SK-N-SH (cell line): Measurements from ENCODE around the gene COL23A1. TPM values are rescaled to one million over a fixed set of nuclear protein-coding genes. Genes with fewer than 3 reads are reported as not detected.

Experiments
- CTCF ChIA-PET: fragments of 300-600, 350-600 bp; formaldehyde crosslinking; extraction: SDS; loops from one replicate; lab custom pipeline; 2021; lab: Yijun Ruan, JAX
- POLR2A ChIA-PET: fragments of 350-600 bp; sonication (Branson Sonifier 250); formaldehyde crosslinking; extraction: SDS; loops from one replicate; lab custom pipeline; 2020; ENCODE audit warnings: antibody characterized with exemption, inconsistent platforms; lab: Yijun Ruan, JAX
- DNase-seq: peaks from one replicate; pipeline ENCODE4 v3.0.0; 2012
- H2AFZ ChIP-seq: fragments of 200-600 bp; sonication (generic); 2 replicates; pipeline ENCODE4 v1.8.1; 2016; ENCODE audit warnings: antibody characterized with exemption, mild to moderate bottlenecking, low read depth
- H3F3A ChIP-seq: fragments of 200-600 bp; sonication (generic); replicated peaks from 2 replicates; pipeline ENCODE3; 2016; ENCODE audit warnings: antibody characterized with exemption, mild to moderate bottlenecking; ENCODE audit not compliant: insufficient read depth
- H3K27ac ChIP-seq, 2 experiments: fragments of 200-500 bp in 1 of 2; fragments of 200-600 bp in 1 of 2; sonication (Bioruptor generic) in 1 of 2; sonication (generic), shearing (Covaris generic) in 1 of 2; 2 replicates each; pipeline versions ENCODE4 v1.5.1 to v1.6.1; 2014 to 2016; ENCODE audit warnings: low read depth in 2 of 2, inconsistent platforms in 1 of 2, low read length in 1 of 2, mild to moderate bottlenecking in 1 of 2, mixed read lengths in 1 of 2
- H3K27me3 ChIP-seq: fragments of 200-600 bp; sonication (generic), shearing (Covaris generic); 2 replicates; pipeline ENCODE4 v1.6.1; 2016; ENCODE audit warnings: mixed run types; ENCODE audit not compliant: insufficient read depth
- H3K36me3 ChIP-seq, 2 experiments: fragments of 200-500 bp in 1 of 2; fragments of 200-600 bp in 1 of 2; sonication (Bioruptor generic) in 1 of 2; sonication (generic) in 1 of 2; replicated peaks in 1 of 2; 2 replicates each; pipeline versions ENCODE3 to v1.5.1; 2014 to 2016; ENCODE audit warnings: low read length in 1 of 2, mild to moderate bottlenecking in 1 of 2; ENCODE audit not compliant: insufficient read depth in 2 of 2, control insufficient read depth in 1 of 2
- H3K4me1 ChIP-seq, 2 experiments: fragments of 200-500 bp in 1 of 2; fragments of 200-600 bp in 1 of 2; sonication (Bioruptor generic) in 1 of 2; sonication (generic), shearing (Covaris generic) in 1 of 2; 2 replicates each; pipeline versions ENCODE4 v1.5.1 to v1.6.1; 2014 to 2016; ENCODE audit warnings: low read depth in 1 of 2, low read length in 1 of 2, mixed run types in 1 of 2; ENCODE audit not compliant: insufficient read depth in 2 of 2, control insufficient read depth in 1 of 2
- H3K4me2 ChIP-seq: fragments of 200-600 bp; sonication (generic), shearing (Covaris generic); 2 replicates; pipeline ENCODE4 v1.6.1; 2017; ENCODE audit warnings: mixed run types
- H3K4me3 ChIP-seq, 2 experiments: fragments of 200-500 bp in 1 of 2; fragments of 200-600 bp in 1 of 2; sonication (Bioruptor generic) in 1 of 2; sonication (generic), shearing (Covaris generic) in 1 of 2; 2 replicates each; pipeline versions ENCODE4 v1.5.1 to v1.8.1; 2014 to 2016; ENCODE audit warnings: low read depth in 2 of 2, inconsistent platforms in 1 of 2, low read length in 1 of 2, mild to moderate bottlenecking in 1 of 2, mixed read lengths in 1 of 2, moderate library complexity in 1 of 2
- H3K79me2 ChIP-seq: fragments of 200-600 bp; sonication (generic); 2 replicates; pipeline ENCODE4 v1.8.1; 2017; ENCODE audit warnings: mild to moderate bottlenecking; ENCODE audit not compliant: insufficient read depth
- H3K9ac ChIP-seq: fragments of 200-600 bp; sonication (generic); 2 replicates; pipeline ENCODE4 v1.6.1; 2017; ENCODE audit warnings: mixed run types
- H3K9me2 ChIP-seq: fragments of 200-600 bp; sonication (generic); 2 replicates; pipeline ENCODE4 v1.6.1; 2017; ENCODE audit warnings: mixed run types
- H3K9me3 ChIP-seq: fragments of 200-600 bp; sonication (generic); 2 replicates; pipeline ENCODE4 v1.6.1; 2017; ENCODE audit warnings: mixed run types, mild to moderate bottlenecking, moderate library complexity
- H4K20me1 ChIP-seq: fragments of 200-600 bp; sonication (generic); 2 replicates; pipeline ENCODE4 v1.6.1; 2017; ENCODE audit warnings: mild to moderate bottlenecking, mixed run types; ENCODE audit not compliant: insufficient read depth
- CHD2 ChIP-seq: fragments of 150-350 bp; IDR thresholded peaks from 2 replicates; pipeline ENCODE4 v1.6.1; 2018; ENCODE audit warnings: low read length; ENCODE audit not compliant: partially characterized antibody
- ELF1 ChIP-seq: IDR thresholded peaks from 2 replicates; pipeline ENCODE4 v1.4.0; 2012
- EP300 ChIP-seq, 2 experiments: IDR thresholded peaks; 2 replicates each; pipeline versions ENCODE4 v1.4.0 to v1.6.1; 2012; ENCODE audit warnings: borderline replicate concordance in 1 of 2, low read depth in 1 of 2, low read length in 1 of 2
- EZH2phosphoT487 ChIP-seq: fragments of 200-600 bp; sonication (generic); IDR thresholded peaks from 2 replicates; pipeline ENCODE4 v1.6.1; 2017; ENCODE audit warnings: low read depth, mixed run types, mild to moderate bottlenecking, antibody characterized with exemption, moderate library complexity, borderline replicate concordance
- FOSL2 ChIP-seq: IDR thresholded peaks from 2 replicates; pipeline ENCODE4 v1.4.0; 2012; ENCODE audit warnings: low read depth, mild to moderate bottlenecking, moderate library complexity, borderline replicate concordance
- FOXJ3 ChIP-seq: sonication (generic); formaldehyde crosslinking; IDR thresholded peaks from 2 replicates; pipeline ENCODE4 v1.5.1; 2020; ENCODE audit warnings: mild to moderate bottlenecking, missing genetic modification reagents
- FOXM1 ChIP-seq: IDR thresholded peaks from 2 replicates; pipeline ENCODE4 v1.4.0; 2012; ENCODE audit warnings: low read depth, mild to moderate bottlenecking
- NFIC ChIP-seq: IDR thresholded peaks from 2 replicates; pipeline ENCODE4 v1.4.0; 2012; ENCODE audit warnings: borderline replicate concordance
- POLR2AphosphoS5 ChIP-seq: IDR thresholded peaks from 2 replicates; pipeline ENCODE4 v1.6.1; 2012; ENCODE audit warnings: low read depth, low read length
- RAD21 ChIP-seq: IDR thresholded peaks from 2 replicates; pipeline ENCODE4 v1.6.1; 2012; ENCODE audit warnings: mild to moderate bottlenecking, low read length
- RCOR1 ChIP-seq: fragments of 150-350 bp; IDR thresholded peaks from 2 replicates; pipeline ENCODE4 v1.6.1; 2017; ENCODE audit warnings: antibody characterized with exemption, low read length
- RFX5 ChIP-seq: IDR thresholded peaks from 2 replicates; pipeline ENCODE4 v1.6.1; 2012; ENCODE audit warnings: mild to moderate bottlenecking, improper control_type of control experiment, low read length
- RXRA ChIP-seq: IDR thresholded peaks from 2 replicates; pipeline ENCODE4 v1.4.0; 2012; ENCODE audit warnings: low read depth, mild to moderate bottlenecking, borderline replicate concordance
- SIN3A ChIP-seq: IDR thresholded peaks from 2 replicates; pipeline ENCODE4 v1.6.1; 2012; ENCODE audit warnings: low read depth, mild to moderate bottlenecking, low read length, moderate library complexity, borderline replicate concordance
- SMC3 ChIP-seq: IDR thresholded peaks from 2 replicates; pipeline ENCODE4 v1.6.1; 2012; ENCODE audit warnings: low read depth, low read length, improper control_type of control experiment
- TCF12 ChIP-seq: IDR thresholded peaks from 2 replicates; pipeline ENCODE4 v1.4.0; 2012
- TEAD4 ChIP-seq: IDR thresholded peaks from 2 replicates; pipeline ENCODE4 v1.4.0; 2012; ENCODE audit warnings: mild to moderate bottlenecking, borderline replicate concordance; ENCODE audit not compliant: insufficient read depth
- YY1 ChIP-seq: IDR thresholded peaks from 2 replicates; pipeline ENCODE4 v1.4.0; 2012; ENCODE audit warnings: low read depth, mild to moderate bottlenecking
- WGBS: methylation state at CpG from one replicate; pipeline ENCODE4 v1.1.6; 2017; ENCODE audit warnings: low lambda C conversion rate; 5-methylcytosine and 5-hydroxymethylcytosine counted together
- polyA plus RNA-seq, 3 experiments: library from polyadenylated mRNA; depleted of rRNA; stranded (reverse); fragments of >200 nt; gene quantifications; 2 replicates each; pipeline ENCODE4 v1.2.3, GENCODE V29; 2012
- TF ChIP-seq, protein P1 (sequence below): fragments of 200-600 bp; sonication (generic); IDR thresholded peaks from 2 replicates; pipeline ENCODE4 v1.6.1; 2017; ENCODE audit warnings: antibody characterized with exemption, mild to moderate bottlenecking, moderate library complexity
- TF ChIP-seq, protein P2 (sequence below): fragments of 150-350 bp; IDR thresholded peaks from 2 replicates; pipeline ENCODE4 v1.6.1; 2016; ENCODE audit warnings: mild to moderate bottlenecking, low read depth, low read length
- TF ChIP-seq, protein P3 (sequence below): IDR thresholded peaks from 2 replicates; pipeline ENCODE4 v1.4.0; 2012; ENCODE audit warnings: low read depth

COL23A1 gene
- polyA plus RNA-seq, 1 of the 3 experiments (the other 2 are of a cell fraction), result 0.10 TPM

DNA sequence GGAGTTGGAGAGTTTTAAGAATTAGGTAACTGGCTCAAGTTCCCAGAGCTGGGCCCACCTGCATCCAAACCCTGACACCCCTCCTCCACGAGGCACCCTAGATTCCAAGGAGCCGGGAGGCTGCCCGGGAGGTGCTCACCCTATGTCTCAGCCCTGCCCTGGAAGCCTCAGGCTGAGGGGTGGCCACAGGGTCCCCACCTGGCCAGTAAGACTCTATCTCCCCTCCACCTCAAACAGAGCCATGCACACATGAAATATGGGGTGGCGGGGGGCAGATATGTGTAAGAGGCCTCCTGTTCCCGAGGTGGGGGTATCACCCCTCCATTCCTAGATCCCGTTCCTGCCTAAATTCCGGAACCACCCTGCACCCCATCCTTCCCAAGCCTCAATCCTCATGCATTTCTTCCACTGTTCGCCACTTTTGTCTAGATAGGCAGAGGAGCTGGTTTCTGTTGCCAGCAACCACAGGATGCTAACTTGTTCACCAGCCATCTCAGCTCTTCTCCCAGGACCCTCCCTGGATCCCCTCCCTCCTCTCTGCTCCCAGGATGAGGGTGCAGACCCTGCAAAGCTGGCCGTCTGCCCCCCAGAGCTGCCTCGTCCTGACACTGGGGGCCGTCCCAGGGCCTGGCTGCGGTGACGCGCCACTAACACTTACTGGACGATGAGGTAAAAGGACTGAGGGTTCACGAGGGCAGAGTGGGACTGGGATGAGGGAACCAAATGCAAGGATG is 44.1 kb downstream of the COL23A1 start:
- POLR2A ChIA-PET, result no interaction called here

DNA sequence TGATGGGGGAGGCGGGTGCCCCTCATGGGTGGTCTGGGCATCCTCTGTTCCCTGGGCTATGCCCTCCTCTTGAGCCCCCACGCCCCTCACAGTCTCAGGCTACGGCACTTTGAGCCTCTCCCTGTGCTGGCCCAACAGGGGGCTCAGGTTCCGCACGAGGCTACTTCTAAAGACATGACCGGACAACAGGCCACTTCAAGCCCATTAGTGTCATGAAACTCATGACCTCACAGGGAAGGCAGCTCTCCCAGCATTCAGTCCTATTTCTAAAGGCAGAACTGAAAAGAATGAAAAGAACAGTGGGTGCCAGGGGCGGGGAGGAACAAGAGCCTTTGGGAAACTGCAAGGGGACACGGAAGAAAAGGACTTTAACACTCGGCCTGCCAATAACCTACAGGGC is 45.0 kb downstream of the COL23A1 start:
- 43% methylated on average over 9 of the region's 9 CpGs for WGBS
- POLR2A ChIA-PET, result no interaction called here

More for the DNA sequence above, 44.1 kb downstream of the COL23A1 start:
- H3F3A ChIP-seq, result no peaks in the 10 kb centered on the region
- H3K36me3 ChIP-seq, result no peaks in the 10 kb centered on the region
- H3K4me1 ChIP-seq, result peaks cover 0 to 31% of the 10 kb centered on the region in 2 experiments; a peak in 2 of 4 replicates
- CTCF ChIA-PET, result interaction anchor here (0.6 to 2.0 kb wide), 3 partner anchors 85 to 311 kb away, joined by 3 to 13 read pairs (median 5); no protein-coding TSS in a partner anchor
- no peaks in the 10 kb centered on the region for H3K79me2 ChIP-seq
- H3K9me2 ChIP-seq, result no peaks in the 10 kb centered on the region
- H3K27me3 ChIP-seq, result no peaks in the 10 kb centered on the region
- H3K27ac ChIP-seq, result no peak overlapping the region
- WGBS, result 57% methylated on average over 13 of the region's 16 CpGs
- no peaks in the 10 kb centered on the region for H4K20me1 ChIP-seq
- TF ChIP-seq, protein P1, sequence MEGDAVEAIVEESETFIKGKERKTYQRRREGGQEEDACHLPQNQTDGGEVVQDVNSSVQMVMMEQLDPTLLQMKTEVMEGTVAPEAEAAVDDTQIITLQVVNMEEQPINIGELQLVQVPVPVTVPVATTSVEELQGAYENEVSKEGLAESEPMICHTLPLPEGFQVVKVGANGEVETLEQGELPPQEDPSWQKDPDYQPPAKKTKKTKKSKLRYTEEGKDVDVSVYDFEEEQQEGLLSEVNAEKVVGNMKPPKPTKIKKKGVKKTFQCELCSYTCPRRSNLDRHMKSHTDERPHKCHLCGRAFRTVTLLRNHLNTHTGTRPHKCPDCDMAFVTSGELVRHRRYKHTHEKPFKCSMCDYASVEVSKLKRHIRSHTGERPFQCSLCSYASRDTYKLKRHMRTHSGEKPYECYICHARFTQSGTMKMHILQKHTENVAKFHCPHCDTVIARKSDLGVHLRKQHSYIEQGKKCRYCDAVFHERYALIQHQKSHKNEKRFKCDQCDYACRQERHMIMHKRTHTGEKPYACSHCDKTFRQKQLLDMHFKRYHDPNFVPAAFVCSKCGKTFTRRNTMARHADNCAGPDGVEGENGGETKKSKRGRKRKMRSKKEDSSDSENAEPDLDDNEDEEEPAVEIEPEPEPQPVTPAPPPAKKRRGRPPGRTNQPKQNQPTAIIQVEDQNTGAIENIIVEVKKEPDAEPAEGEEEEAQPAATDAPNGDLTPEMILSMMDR, result no peak
- TF ChIP-seq SIN3A (no peak), CHD2 (no peak), FOXJ3 (CRISPR knock-in tag) (no peak), TEAD4 (no peak), NFIC (no peak), EP300 (IDR thresholded peaks at IDR 0.05; ENCODE audit: borderline replicate concordance in 1 of 2, low read depth in 1 of 2, low read length in 1 of 2) (no peak), RAD21 (no peak), YY1 (no peak), FOXM1 (no peak), FOSL2 (no peak), TCF12 (no peak), POLR2AphosphoS5 (no peak), ELF1 (no peak), RCOR1 (no peak)
- TF ChIP-seq, protein P2, sequence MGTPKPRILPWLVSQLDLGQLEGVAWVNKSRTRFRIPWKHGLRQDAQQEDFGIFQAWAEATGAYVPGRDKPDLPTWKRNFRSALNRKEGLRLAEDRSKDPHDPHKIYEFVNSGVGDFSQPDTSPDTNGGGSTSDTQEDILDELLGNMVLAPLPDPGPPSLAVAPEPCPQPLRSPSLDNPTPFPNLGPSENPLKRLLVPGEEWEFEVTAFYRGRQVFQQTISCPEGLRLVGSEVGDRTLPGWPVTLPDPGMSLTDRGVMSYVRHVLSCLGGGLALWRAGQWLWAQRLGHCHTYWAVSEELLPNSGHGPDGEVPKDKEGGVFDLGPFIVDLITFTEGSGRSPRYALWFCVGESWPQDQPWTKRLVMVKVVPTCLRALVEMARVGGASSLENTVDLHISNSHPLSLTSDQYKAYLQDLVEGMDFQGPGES, result no peak
- TF ChIP-seq, protein P3, sequence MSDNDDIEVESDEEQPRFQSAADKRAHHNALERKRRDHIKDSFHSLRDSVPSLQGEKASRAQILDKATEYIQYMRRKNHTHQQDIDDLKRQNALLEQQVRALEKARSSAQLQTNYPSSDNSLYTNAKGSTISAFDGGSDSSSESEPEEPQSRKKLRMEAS, result no peak
- no peak overlapping the region for H2AFZ ChIP-seq
- H3K4me3 ChIP-seq, result no peak overlapping the region
- H3K9ac ChIP-seq, result no peak overlapping the region
- no peak for DNase-seq
- no peaks in the 10 kb centered on the region for H3K9me3 ChIP-seq
- no peak overlapping the region for H3K4me2 ChIP-seq

More for the DNA sequence above, 45.0 kb downstream of the COL23A1 start:
- Histone ChIP-seq H3K27me3 (no peaks in the 10 kb centered on the region), H3K4me1 (peaks cover 0 to 25% of the 10 kb centered on the region in 2 experiments; a peak in 2 of 4 replicates), H3K27ac (no peak overlapping the region), H3K36me3 (no peaks in the 10 kb centered on the region), H3K4me3 (no peak overlapping the region), H2AFZ (no peak overlapping the region), H3K9me2 (no peaks in the 10 kb centered on the region), H3K4me2 (no peak overlapping the region), H3F3A (no peaks in the 10 kb centered on the region), H3K9me3 (no peaks in the 10 kb centered on the region), H4K20me1 (no peaks in the 10 kb centered on the region), H3K9ac (no peak overlapping the region), H3K79me2 (no peaks in the 10 kb centered on the region)
- no peak for TF ChIP-seq EP300 (IDR thresholded peaks at IDR 0.05; ENCODE audit: borderline replicate concordance in 1 of 2, low read depth in 1 of 2, low read length in 1 of 2)
- TF ChIP-seq RXRA, result no peak
- TF ChIP-seq RFX5, result no peak
- TF ChIP-seq EZH2phosphoT487, result no peak
- no peak for TF ChIP-seq SMC3
- DNase-seq, result no peak
- CTCF ChIA-PET, result interaction anchor here (0.7 to 1.3 kb wide), 3 partner anchors 10 to 46 kb away, joined by 3 to 4 read pairs (median 3); partner anchors contain the start of gene COL23A1
